BLaER1 treated with 17β-estradiol and CSF1 and Interleukin-3, amounts not matched to agents 10 nM and 100 nM (cell line): ENCODE measurements around the gene RLF.

ENCODE experiments used
- H3K27ac ChIP-seq, 11 experiments: shearing (Covaris generic); formaldehyde crosslinking; 2 replicates each; pipeline ENCODE4 v1.8.1; 2022
- H3K27me3 ChIP-seq, 11 experiments: shearing (Covaris generic); formaldehyde crosslinking; 2 replicates each; pipeline ENCODE4 v1.8.1; 2022
- H3K36me3 ChIP-seq, 11 experiments: shearing (Covaris generic); formaldehyde crosslinking; 2 replicates each; pipeline ENCODE4 v1.8.1; 2022
- H3K4me1 ChIP-seq, 10 experiments: shearing (Covaris generic); formaldehyde crosslinking; 2 replicates each; pipeline ENCODE4 v1.8.1; 2022
- H3K4me2 ChIP-seq, 11 experiments: shearing (Covaris generic); formaldehyde crosslinking; 2 replicates each; pipeline ENCODE4 v1.8.1; 2022
- H3K4me3 ChIP-seq, 10 experiments: shearing (Covaris generic); formaldehyde crosslinking; 2 replicates each; pipeline ENCODE4 v1.8.1; 2022
- H3K9ac ChIP-seq, 11 experiments: shearing (Covaris generic); formaldehyde crosslinking; 2 replicates each; pipeline ENCODE4 v1.8.1; 2022
- H3K9me3 ChIP-seq, 11 experiments: shearing (Covaris generic); formaldehyde crosslinking; replicated peaks in 1 of 11; 2 replicates each; pipeline ENCODE4 v1.8.1; 2022
- H4K20me1 ChIP-seq, 11 experiments: shearing (Covaris generic); formaldehyde crosslinking; 2 replicates each; pipeline ENCODE4 v1.8.1; 2022
- Cebpa-rat ChIP-seq, 11 experiments: shearing (Covaris generic); IDR thresholded peaks; 2 replicates each; pipeline ENCODE4 v1.8.1; 2022

RLF gene

DNA sequence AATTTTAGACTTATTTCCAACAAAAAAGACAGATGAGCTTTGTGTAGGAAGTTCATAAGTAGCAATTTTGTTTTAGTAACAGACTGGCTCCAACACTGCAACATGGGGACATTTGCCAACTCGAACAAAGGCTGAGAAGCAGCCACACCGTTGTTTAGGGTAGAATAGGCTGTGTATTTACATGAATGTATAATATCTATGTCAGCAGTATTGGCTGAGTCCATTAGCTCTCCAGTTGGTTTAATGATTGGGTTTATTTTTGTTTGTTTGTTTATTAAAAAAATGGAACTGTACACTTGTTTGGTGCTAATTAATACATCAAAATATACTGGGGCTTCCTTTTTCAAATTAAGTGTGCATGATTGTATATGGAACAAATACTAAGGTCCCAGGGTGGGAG lies 79.2 kb downstream of the RLF start:
- no peak overlapping the region for H3K4me2 ChIP-seq
- no peak overlapping the region for H3K27ac ChIP-seq
- H4K20me1 ChIP-seq: peaks cover 0 to 52% (median 0%) of the 10 kb centered on the region in 11 experiments; a peak in 8 of 22 replicates
- no peak for TF ChIP-seq Cebpa-rat (IDR thresholded peaks at IDR 0.05)
- no peaks in the 10 kb centered on the region for H3K9me3 ChIP-seq
- peaks cover 0 to 45% (median 6%) of the 10 kb centered on the region in 10 experiments; a peak in 10 of 20 replicates for H3K4me1 ChIP-seq
- H3K9ac ChIP-seq: no peak overlapping the region
- H3K36me3 ChIP-seq: peaks cover 31 to 52% (median 50%) of the 10 kb centered on the region in 11 experiments
- no peak overlapping the region for H3K4me3 ChIP-seq
- no peaks in the 10 kb centered on the region for H3K27me3 ChIP-seq

DNA sequence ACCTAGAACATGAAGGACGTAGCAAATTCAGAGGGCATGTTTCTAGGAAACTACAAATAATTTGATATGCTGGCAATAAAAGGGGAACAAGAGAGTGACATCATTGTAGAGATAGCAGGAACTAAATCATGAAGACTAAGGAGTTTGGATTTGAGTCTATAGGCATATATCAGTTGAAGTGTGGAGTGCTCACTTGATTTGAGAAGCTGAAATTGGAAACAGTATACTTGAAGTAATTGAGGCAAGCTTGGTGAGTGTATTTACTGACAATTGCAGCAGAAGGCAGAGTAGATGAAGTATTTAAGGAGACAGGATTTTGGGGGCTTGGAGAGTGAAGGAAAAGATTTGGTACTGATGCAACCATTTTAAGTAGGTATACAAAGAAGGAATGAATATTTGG lies 80.2 kb downstream of the RLF start:
- no peaks in the 10 kb centered on the region for H3K9me3 ChIP-seq
- H3K9ac ChIP-seq: peak overlapping the region in 2 of 11 experiments; percentile 24 to 44; a peak in 2 of 22 replicates
- H3K4me1 ChIP-seq: peaks cover 0 to 45% (median 6%) of the 10 kb centered on the region in 10 experiments; a peak in 10 of 20 replicates
- H3K27ac ChIP-seq: peak overlapping the region in 5 of 11 experiments; percentile 31 to 75 (median 53); a peak in 9 of 22 replicates
- peaks cover 0 to 48% (median 0%) of the 10 kb centered on the region in 11 experiments; a peak in 8 of 22 replicates for H4K20me1 ChIP-seq
- H3K36me3 ChIP-seq: peaks cover 21 to 42% (median 41%) of the 10 kb centered on the region in 11 experiments
- H3K4me2 ChIP-seq: peak overlapping the region in 6 of 11 experiments; percentile 4 to 79 (median 50); a peak in 9 of 22 replicates
- no peak for TF ChIP-seq Cebpa-rat (IDR thresholded peaks at IDR 0.05)
- no peaks in the 10 kb centered on the region for H3K27me3 ChIP-seq
- no peak overlapping the region for H3K4me3 ChIP-seq

DNA sequence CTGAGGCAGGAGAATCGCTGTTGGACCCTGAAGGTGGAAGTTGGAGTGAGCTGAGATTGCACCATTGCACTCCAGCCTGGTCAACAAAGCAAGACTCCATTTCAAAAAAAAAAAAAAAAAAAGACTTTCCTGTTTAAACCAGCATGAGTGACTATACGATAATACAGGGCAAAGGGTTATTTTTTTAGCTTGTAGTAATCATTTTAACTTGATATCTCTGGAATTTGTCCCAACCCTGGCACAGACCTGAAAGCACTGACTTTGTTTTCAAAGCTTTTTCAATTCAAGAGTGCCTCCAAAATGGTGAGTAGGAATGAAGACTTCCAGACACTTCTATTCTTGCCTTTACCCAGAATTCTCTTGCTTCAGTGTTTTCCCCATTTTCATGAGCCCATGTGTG lies 82.2 kb downstream of the RLF start:
- H3K4me2 ChIP-seq: no peak overlapping the region
- peaks cover 0 to 45% (median 6%) of the 10 kb centered on the region in 10 experiments; a peak in 10 of 20 replicates for H3K4me1 ChIP-seq
- no peaks in the 10 kb centered on the region for H3K27me3 ChIP-seq
- H3K9ac ChIP-seq: no peak overlapping the region
- peaks cover 1 to 22% (median 21%) of the 10 kb centered on the region in 11 experiments for H3K36me3 ChIP-seq
- H3K27ac ChIP-seq: no peak overlapping the region
- TF ChIP-seq Cebpa-rat (IDR thresholded peaks at IDR 0.05): no peak
- H4K20me1 ChIP-seq: peaks cover 0 to 28% (median 0%) of the 10 kb centered on the region in 11 experiments; a peak in 7 of 22 replicates
- H3K4me3 ChIP-seq: no peak overlapping the region
- H3K9me3 ChIP-seq: no peaks in the 10 kb centered on the region

DNA sequence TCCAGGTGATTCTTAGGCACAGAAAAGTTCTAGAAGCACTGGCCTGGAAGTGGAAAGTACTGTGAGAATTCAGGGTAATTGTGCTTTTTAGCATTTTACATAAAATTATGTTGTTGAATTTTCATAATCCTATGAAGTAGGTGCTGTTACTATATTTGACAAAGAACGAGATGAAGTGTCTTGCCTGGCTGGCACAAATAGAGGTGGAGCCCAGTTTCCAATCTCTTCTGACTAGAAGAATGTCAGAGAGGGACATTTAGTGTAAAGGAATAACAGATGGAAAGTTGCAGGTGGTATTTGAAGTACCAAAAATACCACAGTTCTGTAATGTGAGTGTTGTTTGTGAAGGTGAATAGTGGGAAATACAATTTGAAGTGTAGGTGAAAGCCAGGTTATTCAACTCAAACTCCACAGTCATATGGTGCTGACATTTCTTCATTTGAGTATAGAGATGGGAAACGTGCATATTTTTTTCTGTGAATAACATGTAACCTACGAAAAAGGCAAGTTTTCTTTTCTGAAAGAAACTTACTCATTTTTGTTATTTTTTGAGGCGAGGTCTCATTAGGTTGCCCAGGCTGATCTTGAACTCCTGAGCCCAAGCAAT lies 83.1 kb downstream of the RLF start:
- Histone ChIP-seq H3K27me3 (no peaks in the 10 kb centered on the region), H3K4me2 (no peak overlapping the region), H3K9me3 (no peaks in the 10 kb centered on the region), H3K27ac (no peak overlapping the region), H4K20me1 (peaks cover 0 to 20% (median 0%) of the 10 kb centered on the region in 11 experiments; a peak in 7 of 22 replicates), H3K9ac (no peak overlapping the region), H3K36me3 (peaks cover 0 to 13% (median 12%) of the 10 kb centered on the region in 11 experiments; a peak in 18 of 22 replicates), H3K4me1 (peaks cover 0 to 45% (median 6%) of the 10 kb centered on the region in 10 experiments; a peak in 10 of 20 replicates), H3K4me3 (no peak overlapping the region)
- no peak for TF ChIP-seq Cebpa-rat (IDR thresholded peaks at IDR 0.05)

DNA sequence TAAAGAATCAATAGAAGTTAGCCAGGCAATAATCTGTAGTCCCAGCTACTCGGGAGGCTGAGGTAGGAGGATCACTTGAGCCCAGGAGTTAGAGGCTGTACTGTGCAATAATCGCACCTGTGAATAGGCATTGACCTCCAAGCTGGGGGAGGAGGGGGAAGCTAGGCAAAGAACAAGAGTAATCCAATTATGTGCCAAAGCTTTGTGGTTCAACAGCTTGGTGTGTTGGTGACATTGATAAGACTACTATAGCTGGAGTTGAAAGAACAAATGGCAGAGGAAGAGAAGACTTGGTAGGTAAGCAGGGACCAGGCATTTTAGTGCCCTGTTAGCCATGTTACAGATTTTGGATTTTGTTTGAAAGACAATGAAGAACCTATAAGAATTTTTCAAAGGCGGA lies 84.5 kb downstream of the RLF start:
- Histone ChIP-seq H3K9ac (no peak overlapping the region), H3K27me3 (no peaks in the 10 kb centered on the region), H3K27ac (no peak overlapping the region), H4K20me1 (peaks cover 0 to 8% (median 0%) of the 10 kb centered on the region in 11 experiments; a peak in 4 of 22 replicates), H3K4me3 (no peak overlapping the region), H3K9me3 (no peaks in the 10 kb centered on the region), H3K36me3 (no peaks in the 10 kb centered on the region), H3K4me2 (no peak overlapping the region), H3K4me1 (peaks cover 0 to 41% (median 6%) of the 10 kb centered on the region in 10 experiments; a peak in 10 of 20 replicates)
- no peak for TF ChIP-seq Cebpa-rat (IDR thresholded peaks at IDR 0.05)

DNA sequence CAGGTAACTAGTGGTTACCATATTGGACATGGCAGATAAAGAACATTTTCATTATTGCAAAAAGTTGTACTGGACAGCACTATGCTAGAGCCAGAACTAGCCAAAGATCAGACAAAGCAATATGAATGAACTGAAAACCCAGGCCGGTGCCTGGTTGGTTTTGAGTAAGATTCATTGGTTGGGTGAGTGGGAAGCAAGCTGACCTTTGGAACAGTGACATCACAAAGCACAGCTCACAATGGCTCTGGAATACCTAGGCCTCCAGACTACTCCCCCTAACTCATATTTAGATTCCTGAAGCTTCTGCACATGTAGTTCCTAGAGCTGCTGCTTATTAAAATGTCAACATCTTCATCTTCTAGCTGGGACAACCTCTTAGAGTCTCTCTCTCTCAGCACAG lies 86.5 kb downstream of the RLF start, which contains the start of gene TMCO2:
Gene TMCO2 (plus strand): TSS at position 283 of the 400 bp plus-strand sequence. CDS start 57 bp downstream, at position 340.
- Histone ChIP-seq H3K9me3 (no peaks in the 10 kb centered on the region), H3K27me3 (no peaks in the 10 kb centered on the region), H3K4me3 (no peak within 1 kb of the TSS), H3K36me3 (no peaks in the 10 kb centered on the region), H3K27ac (no peak within 1 kb of the TSS), H4K20me1 (no peaks in the 10 kb centered on the region; a peak in 1 of 22 replicates), H3K4me1 (peaks cover 0 to 31% (median 0%) of the 10 kb centered on the region in 10 experiments; a peak in 6 of 20 replicates), H3K9ac (no peak within 1 kb of the TSS), H3K4me2 (no peak within 1 kb of the TSS)
- no peak for TF ChIP-seq Cebpa-rat (IDR thresholded peaks at IDR 0.05)

DNA sequence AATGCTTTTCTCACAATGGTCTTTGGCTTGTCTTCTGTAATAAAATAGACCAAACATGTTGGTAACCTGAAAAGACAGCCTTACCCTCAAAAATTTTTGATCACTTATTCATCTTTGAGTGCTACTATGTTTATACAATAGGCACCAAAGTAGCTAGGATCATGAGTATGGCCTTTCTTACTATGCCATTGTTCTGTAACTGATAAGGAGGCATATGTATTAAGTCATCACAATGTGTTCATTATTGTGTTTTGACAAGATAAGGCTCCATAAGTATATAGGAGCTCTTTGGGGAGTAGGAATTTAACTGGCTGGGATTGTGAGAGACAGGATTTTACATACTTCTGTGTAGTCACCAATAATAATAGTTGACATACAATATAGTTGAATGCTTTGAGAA lies 87.2 kb downstream of the RLF start:
- Histone ChIP-seq H3K27me3 (no peaks in the 10 kb centered on the region), H3K9me3 (no peaks in the 10 kb centered on the region), H3K36me3 (no peaks in the 10 kb centered on the region), H3K27ac (no peak overlapping the region), H3K9ac (no peak overlapping the region), H3K4me2 (no peak overlapping the region), H4K20me1 (no peaks in the 10 kb centered on the region; a peak in 1 of 22 replicates), H3K4me3 (no peak overlapping the region), H3K4me1 (peaks cover 0 to 23% (median 0%) of the 10 kb centered on the region in 10 experiments; a peak in 4 of 20 replicates)
- TF ChIP-seq Cebpa-rat (IDR thresholded peaks at IDR 0.05): no peak

DNA sequence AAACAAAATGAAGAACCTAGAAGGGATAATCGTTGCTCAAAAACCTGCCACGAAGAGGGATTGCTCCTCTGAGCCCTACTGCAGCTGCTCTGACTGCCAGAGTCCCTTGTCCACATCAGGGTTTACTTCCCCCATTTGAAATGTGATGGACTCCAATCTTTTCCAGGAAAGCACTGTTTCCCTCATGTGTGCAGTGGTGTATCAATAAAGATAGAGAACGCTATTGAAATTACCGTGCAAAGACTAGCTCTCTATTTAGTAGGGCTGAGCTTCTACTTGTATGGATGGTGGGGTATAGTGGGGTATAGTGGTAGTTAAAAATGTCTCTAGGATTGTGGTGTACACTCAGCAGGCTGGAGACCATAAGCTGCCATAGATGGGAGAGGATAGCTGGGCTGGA lies 90.3 kb downstream of the RLF start:
- H4K20me1 ChIP-seq: no peaks in the 10 kb centered on the region
- TF ChIP-seq Cebpa-rat (IDR thresholded peaks at IDR 0.05): no peak
- H3K4me3 ChIP-seq: no peak overlapping the region
- peaks cover under 1 to 19% (median 5%) of the 10 kb centered on the region in 10 experiments; a peak in 19 of 20 replicates for H3K4me1 ChIP-seq
- no peak overlapping the region for H3K9ac ChIP-seq
- H3K9me3 ChIP-seq: no peaks in the 10 kb centered on the region
- H3K4me2 ChIP-seq: peak overlapping the region in 2 of 11 experiments; percentile 0 to 17; a peak in 1 of 22 replicates
- no peaks in the 10 kb centered on the region for H3K27me3 ChIP-seq
- H3K36me3 ChIP-seq: peaks cover 0 to 3% (median 0%) of the 10 kb centered on the region in 11 experiments; a peak in 1 of 22 replicates
- 0 out of 22 replicates have a peak overlapping the region, but pooled peaks of 1 of the 11 experiments have one; percentile 6 for H3K27ac ChIP-seq

DNA sequence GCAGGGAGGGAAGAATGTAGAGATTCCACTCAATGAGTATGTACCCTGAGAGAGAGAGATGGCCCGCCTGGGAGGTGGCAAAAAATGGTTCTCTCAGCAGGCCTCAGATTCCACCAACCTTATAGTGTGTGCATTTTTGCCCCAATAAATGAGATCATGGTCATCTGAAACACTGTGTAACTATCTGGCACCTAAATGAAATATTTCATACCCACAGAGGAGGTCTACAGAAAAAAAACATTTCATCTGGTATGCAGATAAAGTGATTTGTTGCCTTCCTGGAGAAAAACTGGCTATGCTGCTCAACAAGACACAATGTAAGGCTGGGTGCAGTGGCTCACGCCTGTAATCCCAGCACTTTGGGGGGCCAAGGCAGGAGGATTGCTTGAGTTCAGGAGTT lies 91.4 kb downstream of the RLF start:
- no peak overlapping the region for H3K27ac ChIP-seq
- no peak overlapping the region for H3K9ac ChIP-seq
- H3K4me2 ChIP-seq: no peak overlapping the region
- H3K9me3 ChIP-seq: no peaks in the 10 kb centered on the region
- no peak for TF ChIP-seq Cebpa-rat (IDR thresholded peaks at IDR 0.05)
- H3K27me3 ChIP-seq: no peaks in the 10 kb centered on the region
- peaks cover 4 to 24% (median 10%) of the 10 kb centered on the region in 10 experiments for H3K4me1 ChIP-seq
- no peaks in the 10 kb centered on the region for H4K20me1 ChIP-seq
- H3K36me3 ChIP-seq: peaks cover 0 to 3% (median 0%) of the 10 kb centered on the region in 11 experiments; a peak in 1 of 22 replicates
- H3K4me3 ChIP-seq: no peak overlapping the region
